Adrenal gland (tissue), 12 donors: ENCODE results near the gene TDRD7. TPM values are rescaled to one million over a fixed set of nuclear protein-coding genes. Genes with fewer than 3 reads are reported as not detected.

ENCODE experiments used
- DNase-seq, 7 donors: peaks; one replicate each; pipeline ENCODE4 v3.0.0-alpha.2; 2019 to 2020
- H3K27ac ChIP-seq, 5 donors: fragments of 200-600 bp; sonication (generic) in 4 of 5; 1 replicate in 3 of 5; 2 replicates in 2 of 5; pipeline versions ENCODE4 v1.5.1 to v1.8.0; 2016 to 2020; ENCODE audit warnings: mild to moderate bottlenecking in 1 of 5
- H3K27me3 ChIP-seq: fragments of 200-600 bp; 2 replicates; pipeline ENCODE4 v1.8.0; 2021
- H3K36me3 ChIP-seq, 2 donors: fragments of 200-600 bp; replicated peaks in 1 of 2; 1 replicate in 1 of 2; 2 replicates in 1 of 2; pipeline versions ENCODE4 v1.5.1 to v1.8.0; 2018 to 2022
- H3K4me1 ChIP-seq, 2 donors: fragments of 200-600 bp; replicated peaks in 1 of 2; 1 replicate in 1 of 2; 2 replicates in 1 of 2; pipeline versions ENCODE4 v1.5.1 to v1.8.0; 2018 to 2021
- H3K4me3 ChIP-seq, 4 donors: fragments of 200-600 bp; sonication (generic) in 3 of 4; one replicate each; pipeline ENCODE4 v1.5.1; 2016 to 2018
- H3K9me3 ChIP-seq, 3 donors: fragments of 200-600 bp; sonication (generic) in 1 of 3; replicated peaks in 1 of 3; 1 replicate in 2 of 3; 2 replicates in 1 of 3; pipeline versions ENCODE4 v1.5.1 to v1.8.0; 2016 to 2021
- POLR2A ChIP-seq, 2 donors: fragments of 450-650 bp; IDR thresholded peaks; one replicate each; pipeline ENCODE4 v1.6.1; 2017; ENCODE audit warnings: antibody characterized with exemption in 2 of 2, mild to moderate bottlenecking in 2 of 2, moderate library complexity in 1 of 2
- WGBS, 4 donors: extraction: QIAGEN DNeasy Blood & Tissue Kit in 2 of 4; methylation state at CpG; one replicate each; pipeline versions ENCODE4 v1.1.5 to v1.1.7; 2013 to 2017; 5-methylcytosine and 5-hydroxymethylcytosine counted together
- intact Hi-C, 2 donors: fragments of 100-400 bp; cut with DNase I; formaldehyde crosslinking; loops; one replicate each; pipeline versions ENCODE4 v1.14.1 to v1.15.0; 2022 to 2023
- polyA plus RNA-seq, 3 donors: library from polyadenylated mRNA; stranded (reverse); fragments of 200-250 nt in 2 of 3; fragments of 350-450 nt in 1 of 3; fragmentation: Illumina TruSeq in 1 of 3; extraction: RNeasy Lipid Tissue Mini Kit (QIAGEN cat#74804) in 1 of 3; gene quantifications; one replicate each; pipeline ENCODE4 v1.2.3, GENCODE V29; 2013 to 2014
- total RNA-seq, 9 donors: library from RNA; depleted of rRNA in 4 of 9; stranded (reverse); fragments of >200 nt in 4 of 9; fragments of 120-200 nt in 1 of 9; fragmentation: NEBNext Ultra II Directional in 1 of 9; extraction: Animal tissue kit (Norgen Biotek cat#: 25700) in 1 of 9; gene quantifications; one replicate each; pipeline versions ENCODE4 v1.1.0 to v1.2.4, GENCODE V29; 2013 to 2023
- TF ChIP-seq, protein P1 (sequence below), 6 experiments: fragments of 450-650 bp in 4 of 6; fragments of 200-600 bp in 2 of 6; sonication (generic) in 1 of 6; IDR thresholded peaks; 1 replicate in 5 of 6; 2 replicates in 1 of 6; pipeline versions ENCODE4 v1.5.1 to v1.8.0; 2016 to 2021; ENCODE audit warnings: antibody characterized with exemption in 6 of 6, mild to moderate bottlenecking in 2 of 6, moderate library complexity in 1 of 6
- donor health status: healthy with polysubstance abuse.
- donor health status: Bipolar disorder and iron deficiency.
- donor health status: DM: yes; HTN: yes; CAD: no.
- donor health status: DM: no; HTN: no; CAD: no.
- donor health status: DM: no; HTN: no; CAD: no.
- donor health status: DM: yes; HTN: yes; CAD: no.

TDRD7 gene
- total and polyA plus RNA-seq, 12 donors: 5.2 to 13.3 (median 9.2) TPM

DNA sequence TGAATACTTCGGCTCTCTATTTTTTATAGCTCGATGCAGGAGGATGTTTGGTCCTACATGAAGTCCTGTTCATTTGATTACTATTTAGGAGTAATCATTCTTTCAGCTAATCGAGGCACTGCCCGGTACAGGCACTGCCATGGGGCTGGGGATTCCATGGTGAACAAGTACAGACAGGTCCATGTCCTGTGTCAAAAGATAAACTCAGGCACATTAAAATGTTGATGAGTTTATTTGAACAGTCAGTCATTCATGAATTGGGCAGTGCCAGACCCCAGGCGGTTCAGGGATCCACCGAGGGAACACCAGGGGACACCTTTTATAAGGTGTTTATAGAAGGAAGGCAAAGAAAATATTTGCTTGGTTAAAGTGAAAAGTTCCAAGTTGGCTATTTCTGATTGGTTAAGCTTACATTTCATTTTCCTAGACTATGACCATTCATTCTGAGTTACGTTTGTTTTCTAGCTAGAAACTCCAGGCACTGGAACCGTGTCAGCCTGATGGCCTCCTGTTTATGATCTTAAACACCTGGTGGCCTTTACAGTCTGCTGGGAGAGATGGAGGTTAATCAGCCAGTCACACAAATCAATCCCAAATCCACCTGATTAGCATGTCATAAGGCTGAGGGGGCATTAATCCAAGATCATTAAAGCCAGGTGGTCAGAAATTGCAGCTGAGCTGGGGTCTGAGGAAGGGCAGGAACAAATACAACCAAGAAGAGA, 47.0 kb upstream of the TDRD7 start:
- 89 to 95% (median 93%) methylated on average over 8 of the region's 8 CpGs for WGBS, 4 donors
- Histone ChIP-seq H3K9me3 (no peaks in the 10 kb centered on the region), H3K27me3 (no peaks in the 10 kb centered on the region), H3K4me1 (no peaks in the 10 kb centered on the region), H3K27ac (no peak overlapping the region), H3K36me3 (no peaks in the 10 kb centered on the region), H3K4me3 (no peak overlapping the region)
- no peak for DNase-seq
- TF ChIP-seq, protein P1, sequence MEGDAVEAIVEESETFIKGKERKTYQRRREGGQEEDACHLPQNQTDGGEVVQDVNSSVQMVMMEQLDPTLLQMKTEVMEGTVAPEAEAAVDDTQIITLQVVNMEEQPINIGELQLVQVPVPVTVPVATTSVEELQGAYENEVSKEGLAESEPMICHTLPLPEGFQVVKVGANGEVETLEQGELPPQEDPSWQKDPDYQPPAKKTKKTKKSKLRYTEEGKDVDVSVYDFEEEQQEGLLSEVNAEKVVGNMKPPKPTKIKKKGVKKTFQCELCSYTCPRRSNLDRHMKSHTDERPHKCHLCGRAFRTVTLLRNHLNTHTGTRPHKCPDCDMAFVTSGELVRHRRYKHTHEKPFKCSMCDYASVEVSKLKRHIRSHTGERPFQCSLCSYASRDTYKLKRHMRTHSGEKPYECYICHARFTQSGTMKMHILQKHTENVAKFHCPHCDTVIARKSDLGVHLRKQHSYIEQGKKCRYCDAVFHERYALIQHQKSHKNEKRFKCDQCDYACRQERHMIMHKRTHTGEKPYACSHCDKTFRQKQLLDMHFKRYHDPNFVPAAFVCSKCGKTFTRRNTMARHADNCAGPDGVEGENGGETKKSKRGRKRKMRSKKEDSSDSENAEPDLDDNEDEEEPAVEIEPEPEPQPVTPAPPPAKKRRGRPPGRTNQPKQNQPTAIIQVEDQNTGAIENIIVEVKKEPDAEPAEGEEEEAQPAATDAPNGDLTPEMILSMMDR (IDR thresholded peaks at IDR 0.05): no peak
- no peak for TF ChIP-seq POLR2A (IDR thresholded peaks at IDR 0.05)
- intact Hi-C loops: no loop called here

DNA sequence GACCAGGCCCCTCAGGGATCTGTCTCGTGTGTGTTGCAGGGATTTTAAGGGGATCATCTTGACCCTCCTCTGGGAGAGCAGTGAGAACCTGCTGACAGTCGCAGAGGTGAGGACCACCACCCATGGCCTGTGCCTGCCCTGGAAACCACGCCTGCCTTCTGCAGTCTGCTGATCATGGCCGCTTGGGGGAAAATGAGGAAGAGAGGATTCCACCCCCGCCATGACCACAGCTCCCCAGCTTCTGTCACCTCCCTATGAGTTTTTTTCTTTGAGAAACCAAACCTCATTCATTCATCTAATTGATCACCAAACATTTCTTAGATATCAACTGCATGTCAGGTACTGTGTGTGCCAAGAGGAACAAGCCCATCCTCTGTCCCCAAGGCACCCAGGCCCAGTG, 46.3 kb upstream of the TDRD7 start:
- intact Hi-C loops: no loop called here
- Histone ChIP-seq H3K27ac (no peak overlapping the region), H3K9me3 (no peaks in the 10 kb centered on the region), H3K36me3 (no peaks in the 10 kb centered on the region), H3K4me3 (no peak overlapping the region), H3K4me1 (no peaks in the 10 kb centered on the region), H3K27me3 (no peaks in the 10 kb centered on the region)
- 84 to 97% (median 90%) methylated on average over 5 of the region's 5 CpGs for WGBS, 4 donors
- no peak for DNase-seq
- TF ChIP-seq, protein P1 (IDR thresholded peaks at IDR 0.05): no peak
- TF ChIP-seq POLR2A (IDR thresholded peaks at IDR 0.05): no peak

GRCh38 chr9:97366476-97366875, 45.4 kb upstream of the TDRD7 start:
- Histone ChIP-seq H3K9me3 (no peaks in the 10 kb centered on the region), H3K4me1 (no peaks in the 10 kb centered on the region), H3K27ac (no peak overlapping the region), H3K36me3 (no peaks in the 10 kb centered on the region), H3K4me3 (no peak overlapping the region), H3K27me3 (no peaks in the 10 kb centered on the region)
- intact Hi-C loops: no loop called here
- TF ChIP-seq, protein P1 (IDR thresholded peaks at IDR 0.05): no peak
- TF ChIP-seq POLR2A (IDR thresholded peaks at IDR 0.05): no peak
- 84 to 96% (median 93%) methylated on average over 7 to 10 of the region's 10 CpGs for WGBS, 4 donors
- no peak for DNase-seq

DNA sequence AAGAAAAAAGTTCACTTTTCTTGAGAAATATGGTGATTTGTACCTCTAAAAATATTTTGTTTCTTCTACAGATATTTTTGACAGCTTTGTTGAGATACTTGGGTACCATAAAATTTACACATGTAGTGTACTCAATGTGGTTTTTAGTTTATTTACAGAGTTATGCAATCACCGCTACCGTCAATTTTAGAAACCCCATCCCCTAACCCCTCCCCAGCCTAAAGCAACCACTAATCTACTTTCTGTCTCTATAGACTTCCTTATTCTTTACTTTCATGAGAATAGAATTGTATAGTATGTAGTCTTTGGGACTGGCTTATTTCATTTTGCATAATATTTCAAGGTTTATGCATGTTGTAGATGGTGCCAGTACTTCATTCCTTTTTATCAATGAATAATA, 45.0 kb upstream of the TDRD7 start:
- H3K4me3 ChIP-seq: no peak overlapping the region
- WGBS, 4 donors: 80 to 88% (median 83%) methylated on average over 2 of the region's 2 CpGs
- intact Hi-C loops: no loop called here
- no peaks in the 10 kb centered on the region for H3K36me3 ChIP-seq
- H3K9me3 ChIP-seq: no peaks in the 10 kb centered on the region
- no peaks in the 10 kb centered on the region for H3K27me3 ChIP-seq
- H3K27ac ChIP-seq: no peak overlapping the region
- H3K4me1 ChIP-seq: no peaks in the 10 kb centered on the region
- TF ChIP-seq POLR2A (IDR thresholded peaks at IDR 0.05): no peak
- TF ChIP-seq, protein P1 (IDR thresholded peaks at IDR 0.05): no peak
- no peak for DNase-seq
